Measurements from ENCODE around the gene TENM4. TPM values are rescaled to one million over a fixed set of nuclear protein-coding genes. Genes with fewer than 3 reads are reported as not detected.

Gene TENM4
- total RNA-seq, 1 donor from 2014 or later = 0.63 TPM

DNA sequence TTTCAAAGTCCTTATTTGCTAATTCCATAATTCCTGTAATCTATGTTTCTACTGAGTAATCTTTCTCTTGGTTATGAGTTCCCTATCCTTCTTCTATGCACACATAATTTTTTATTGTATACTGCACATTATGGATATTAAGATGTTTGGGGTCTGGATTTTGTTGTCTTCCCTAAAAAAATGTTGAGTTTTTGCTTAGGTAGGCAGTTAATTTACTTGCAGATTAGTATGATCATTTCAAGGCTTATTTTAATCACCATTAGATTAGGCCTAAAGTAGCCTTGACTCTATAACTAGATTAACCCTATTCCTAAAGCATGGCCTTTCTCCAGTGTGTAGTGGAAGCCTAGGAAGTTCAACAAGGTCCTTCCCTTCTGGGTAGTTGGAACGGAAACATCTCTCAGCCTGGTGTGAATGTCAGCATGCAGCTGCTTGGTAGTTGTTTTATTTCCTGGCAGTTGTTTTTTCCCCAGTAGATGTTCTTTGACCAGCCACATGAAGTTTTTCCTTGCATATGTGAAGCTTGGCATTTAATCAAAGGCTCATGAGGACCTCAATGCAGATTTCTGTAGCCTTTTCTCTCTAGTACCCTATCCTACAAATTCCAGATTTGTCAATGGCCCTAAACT, 446.9 kb downstream of the TENM4 start:
- intact Hi-C loops (cut with micrococcal nuclease) = no loop called here
- no peak overlapping the region for H3K27ac ChIP-seq (replicated peaks)
- H3K4me1 ChIP-seq = no peaks in the 10 kb centered on the region

DNA sequence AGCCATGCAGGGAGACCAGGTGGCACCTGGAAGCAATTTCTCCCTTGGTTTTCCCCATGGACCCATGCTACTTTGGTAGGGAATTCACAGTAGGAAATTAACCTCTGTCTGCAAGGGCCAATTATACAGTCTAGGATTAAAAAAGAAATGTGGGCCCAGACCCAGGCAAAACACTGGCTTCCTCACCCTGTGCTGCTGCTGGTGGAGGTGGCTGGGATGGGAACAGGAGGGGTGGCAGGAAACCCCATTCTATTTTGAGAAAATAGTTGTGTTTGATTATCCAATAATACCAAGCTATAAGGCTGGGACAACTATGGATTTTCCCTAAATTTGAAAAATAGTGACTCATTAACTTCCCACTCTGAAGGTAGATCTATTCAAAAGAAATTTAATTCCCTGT, 449.1 kb downstream of the TENM4 start:
- H3K4me1 ChIP-seq = no peaks in the 10 kb centered on the region
- TF ChIP-seq CTCF (IDR thresholded peaks at IDR 0.05; ENCODE audit: borderline replicate concordance) = no peak
- H3K36me3 ChIP-seq = no peaks in the 10 kb centered on the region
- H3K9me3 ChIP-seq (replicated peaks) = peaks cover 7% of the 10 kb centered on the region
- intact Hi-C loops (cut with micrococcal nuclease) = no loop called here
- no peak for DNase-seq
- H3K4me3 ChIP-seq = no peak overlapping the region
- peaks cover 7% of the 10 kb centered on the region for H3K27me3 ChIP-seq (ENCODE audit: low read depth)
- no peak overlapping the region for H3K27ac ChIP-seq (replicated peaks)

More for the DNA sequence above, 446.9 kb downstream of the TENM4 start:
- DNase-seq = no peak
- H3K9me3 ChIP-seq (replicated peaks) = peaks cover 4% of the 10 kb centered on the region
- no peak for TF ChIP-seq CTCF (IDR thresholded peaks at IDR 0.05; ENCODE audit: borderline replicate concordance)
- peaks cover 10% of the 10 kb centered on the region for H3K27me3 ChIP-seq (ENCODE audit: low read depth)
- no peaks in the 10 kb centered on the region for H3K36me3 ChIP-seq
- H3K4me3 ChIP-seq = no peak overlapping the region

- H3K9me3 ChIP-seq (replicated peaks) = peaks cover 7% of the 10 kb centered on the region
- no peak for TF ChIP-seq CTCF (IDR thresholded peaks at IDR 0.05; ENCODE audit: borderline replicate concordance)
- H3K4me3 ChIP-seq = no peak overlapping the region
- H3K4me1 ChIP-seq = no peaks in the 10 kb centered on the region
- H3K27me3 ChIP-seq (ENCODE audit: low read depth) = peaks cover 6% of the 10 kb centered on the region
- no peak overlapping the region for H3K27ac ChIP-seq (replicated peaks)
- intact Hi-C loops (cut with micrococcal nuclease) = no loop called here
- no peaks in the 10 kb centered on the region for H3K36me3 ChIP-seq
- DNase-seq = no peak
Measured at GRCh38 chr11:78990261-78990660, 450.6 kb downstream of the TENM4 start.

- intact Hi-C loops (cut with micrococcal nuclease) = no loop called here
- H3K4me1 ChIP-seq = no peaks in the 10 kb centered on the region
- peaks cover 7% of the 10 kb centered on the region for H3K9me3 ChIP-seq (replicated peaks)
- no peak for DNase-seq
- no peak overlapping the region for H3K4me3 ChIP-seq
- H3K36me3 ChIP-seq = no peaks in the 10 kb centered on the region
- no peak overlapping the region for H3K27ac ChIP-seq (replicated peaks)
- H3K27me3 ChIP-seq (ENCODE audit: low read depth) = no peaks in the 10 kb centered on the region
- TF ChIP-seq CTCF (IDR thresholded peaks at IDR 0.05; ENCODE audit: borderline replicate concordance) = no peak
Measured at GRCh38 chr11:78987748-78988147, 453.1 kb downstream of the TENM4 start.

- intact Hi-C loops (cut with micrococcal nuclease) = no loop called here
- no peaks in the 10 kb centered on the region for H3K4me1 ChIP-seq
- no peak overlapping the region for H3K4me3 ChIP-seq
- no peaks in the 10 kb centered on the region for H3K27me3 ChIP-seq (ENCODE audit: low read depth)
- no peak for TF ChIP-seq CTCF (IDR thresholded peaks at IDR 0.05; ENCODE audit: borderline replicate concordance)
- H3K27ac ChIP-seq (replicated peaks) = no peak overlapping the region
- no peaks in the 10 kb centered on the region for H3K36me3 ChIP-seq
- no peak for DNase-seq
- peaks cover 7% of the 10 kb centered on the region for H3K9me3 ChIP-seq (replicated peaks)
Measured at GRCh38 chr11:78986305-78986704, 454.5 kb downstream of the TENM4 start.
